Measurements from ENCODE around the gene PDZRN4.
"Not testable (repeated sequence)": the region's sequence is repeated elsewhere in the genome, so short reads cannot be mapped to it uniquely, and the experiment has no call there.

The PDZRN4 gene

GRCh38 chr12:41527062-41527461 lies 338.9 kb downstream of the PDZRN4 start:
- H3K27ac Mint-ChIP-seq: no peak overlapping the region
- H3K4me1 Mint-ChIP-seq: peaks cover 3% of the 10 kb centered on the region
- no peaks in the 10 kb centered on the region for H3K27me3 Mint-ChIP-seq
- no peaks in the 10 kb centered on the region for H3K36me3 Mint-ChIP-seq
- DNase-seq: no peak
- no peaks in the 10 kb centered on the region for H3K9me3 Mint-ChIP-seq
- CTCF ChIA-PET: no interaction called here
- no peak overlapping the region for H3K4me3 Mint-ChIP-seq

GRCh38 chr12:41527534-41528116 lies 339.5 kb downstream of the PDZRN4 start:
- CTCF ChIA-PET: no interaction called here
- no peaks in the 10 kb centered on the region for H3K27me3 Mint-ChIP-seq
- no peak overlapping the region for H3K27ac Mint-ChIP-seq
- no peaks in the 10 kb centered on the region for H3K36me3 Mint-ChIP-seq
- no peak overlapping the region for H3K4me3 Mint-ChIP-seq
- no peaks in the 10 kb centered on the region for H3K9me3 Mint-ChIP-seq
- no peak for DNase-seq
- H3K4me1 Mint-ChIP-seq: no peaks in the 10 kb centered on the region

- no peaks in the 10 kb centered on the region for H3K36me3 Mint-ChIP-seq
- H3K9me3 Mint-ChIP-seq: no peaks in the 10 kb centered on the region
- DNase-seq: no peak
- no peak overlapping the region for H3K4me3 Mint-ChIP-seq
- no peak overlapping the region for H3K27ac Mint-ChIP-seq
- H3K4me1 Mint-ChIP-seq: no peaks in the 10 kb centered on the region
- CTCF ChIA-PET: no interaction called here
- H3K27me3 Mint-ChIP-seq: no peaks in the 10 kb centered on the region
Measured at GRCh38 chr12:41528874-41529273, 340.8 kb downstream of the PDZRN4 start.

- no peaks in the 10 kb centered on the region for H3K4me1 Mint-ChIP-seq
- DNase-seq: no peak
- no peak overlapping the region for H3K27ac Mint-ChIP-seq
- H3K9me3 Mint-ChIP-seq: no peaks in the 10 kb centered on the region
- H3K27me3 Mint-ChIP-seq: no peaks in the 10 kb centered on the region
- H3K4me3 Mint-ChIP-seq: no peak overlapping the region
- H3K36me3 Mint-ChIP-seq: no peaks in the 10 kb centered on the region
- CTCF ChIA-PET: no interaction called here
Measured at GRCh38 chr12:41530441-41530840, 342.3 kb downstream of the PDZRN4 start.

GRCh38 chr12:41531147-41531829 lies 343.2 kb downstream of the PDZRN4 start:
- no peaks in the 10 kb centered on the region for H3K27me3 Mint-ChIP-seq
- no peak overlapping the region for H3K27ac Mint-ChIP-seq
- no peaks in the 10 kb centered on the region for H3K9me3 Mint-ChIP-seq
- CTCF ChIA-PET: no interaction called here
- H3K4me1 Mint-ChIP-seq: no peaks in the 10 kb centered on the region
- no peak overlapping the region for H3K4me3 Mint-ChIP-seq
- no peak for DNase-seq
- no peaks in the 10 kb centered on the region for H3K36me3 Mint-ChIP-seq

GRCh38 chr12:41532072-41532471 lies 344.0 kb downstream of the PDZRN4 start:
- Mint-ChIP-seq H3K4me1 (no peaks in the 10 kb centered on the region), H3K9me3 (no peaks in the 10 kb centered on the region)
- CTCF ChIA-PET: no interaction called here

GRCh38 chr12:41536813-41537490 lies 348.8 kb downstream of the PDZRN4 start:
- Mint-ChIP-seq H3K27ac (no peak overlapping the region), H3K36me3 (no peaks in the 10 kb centered on the region), H3K9me3 (no peaks in the 10 kb centered on the region), H3K27me3 (no peaks in the 10 kb centered on the region), H3K4me3 (no peak overlapping the region), H3K4me1 (no peaks in the 10 kb centered on the region)
- DNase-seq: no peak
- CTCF ChIA-PET: no interaction called here

More at GRCh38 chr12:41532072-41532471, 344.0 kb downstream of the PDZRN4 start:
- no peaks in the 10 kb centered on the region for H3K27me3 Mint-ChIP-seq
- no peak overlapping the region for H3K4me3 Mint-ChIP-seq
- H3K27ac Mint-ChIP-seq: no peak overlapping the region
- H3K36me3 Mint-ChIP-seq: no peaks in the 10 kb centered on the region
- no peak for DNase-seq

- Mint-ChIP-seq H3K36me3 (no peaks in the 10 kb centered on the region), H3K4me1 (no peaks in the 10 kb centered on the region), H3K4me3 (no peak overlapping the region), H3K27ac (no peak overlapping the region), H3K9me3 (no peaks in the 10 kb centered on the region), H3K27me3 (no peaks in the 10 kb centered on the region)
- DNase-seq: no peak
- CTCF ChIA-PET: no interaction called here
Measured at GRCh38 chr12:41537522-41537921, 349.4 kb downstream of the PDZRN4 start.

- Mint-ChIP-seq H3K4me3 (no peak overlapping the region), H3K36me3 (no peaks in the 10 kb centered on the region), H3K9me3 (no peaks in the 10 kb centered on the region), H3K27ac (no peak overlapping the region), H3K27me3 (no peaks in the 10 kb centered on the region), H3K4me1 (no peaks in the 10 kb centered on the region)
- DNase-seq: no peak
- CTCF ChIA-PET: no interaction called here
Measured at GRCh38 chr12:41545761-41546160, 357.6 kb downstream of the PDZRN4 start.

GRCh38 chr12:41547071-41547470 lies 359.0 kb downstream of the PDZRN4 start:
- H3K36me3 Mint-ChIP-seq, H3K4me3 Mint-ChIP-seq, H3K27me3 Mint-ChIP-seq, H3K4me1 Mint-ChIP-seq, DNase-seq, H3K27ac Mint-ChIP-seq, H3K9me3 Mint-ChIP-seq, CTCF ChIA-PET: not testable (repeated sequence)

- H3K4me3 Mint-ChIP-seq: no peak overlapping the region
- CTCF ChIA-PET: interaction anchor here (1.0 kb wide), 1 partner anchor 17 kb away, joined by 3 read pairs; no protein-coding TSS in a partner anchor
- H3K4me1 Mint-ChIP-seq: no peaks in the 10 kb centered on the region
- no peaks in the 10 kb centered on the region for H3K9me3 Mint-ChIP-seq
- no peak overlapping the region for H3K27ac Mint-ChIP-seq
- H3K27me3 Mint-ChIP-seq: no peaks in the 10 kb centered on the region
- H3K36me3 Mint-ChIP-seq: no peaks in the 10 kb centered on the region
- no peak for DNase-seq
Measured at GRCh38 chr12:41548926-41549325, 360.8 kb downstream of the PDZRN4 start.

- Mint-ChIP-seq H3K27ac (no peak overlapping the region), H3K9me3 (no peaks in the 10 kb centered on the region), H3K4me3 (no peak overlapping the region), H3K36me3 (no peaks in the 10 kb centered on the region), H3K27me3 (no peaks in the 10 kb centered on the region), H3K4me1 (no peaks in the 10 kb centered on the region)
- no peak for DNase-seq
- CTCF ChIA-PET: no interaction called here
Measured at GRCh38 chr12:41552588-41552987, 364.5 kb downstream of the PDZRN4 start.

- H3K27ac Mint-ChIP-seq: no peak overlapping the region
- no peaks in the 10 kb centered on the region for H3K36me3 Mint-ChIP-seq
- H3K4me1 Mint-ChIP-seq: no peaks in the 10 kb centered on the region
- CTCF ChIA-PET: no interaction called here
- no peaks in the 10 kb centered on the region for H3K9me3 Mint-ChIP-seq
- no peak overlapping the region for H3K4me3 Mint-ChIP-seq
- no peaks in the 10 kb centered on the region for H3K27me3 Mint-ChIP-seq
- DNase-seq: no peak
Measured at GRCh38 chr12:41556176-41556575, 368.1 kb downstream of the PDZRN4 start.

- no peak for DNase-seq
- no peak overlapping the region for H3K4me3 Mint-ChIP-seq
- no peak overlapping the region for H3K27ac Mint-ChIP-seq
- CTCF ChIA-PET: no interaction called here
- no peaks in the 10 kb centered on the region for H3K36me3 Mint-ChIP-seq
- no peaks in the 10 kb centered on the region for H3K9me3 Mint-ChIP-seq
- H3K27me3 Mint-ChIP-seq: no peaks in the 10 kb centered on the region
- no peaks in the 10 kb centered on the region for H3K4me1 Mint-ChIP-seq
Measured at GRCh38 chr12:41557344-41557743, 369.2 kb downstream of the PDZRN4 start.

- H3K27me3 Mint-ChIP-seq: no peaks in the 10 kb centered on the region
- H3K4me1 Mint-ChIP-seq: no peaks in the 10 kb centered on the region
- no peaks in the 10 kb centered on the region for H3K36me3 Mint-ChIP-seq
- no peak for DNase-seq
- H3K27ac Mint-ChIP-seq: no peak overlapping the region
- no peaks in the 10 kb centered on the region for H3K9me3 Mint-ChIP-seq
- no peak overlapping the region for H3K4me3 Mint-ChIP-seq
- CTCF ChIA-PET: no interaction called here
Measured at GRCh38 chr12:41558671-41559070, 370.6 kb downstream of the PDZRN4 start.
